ENCODE data around the gene BAIAP2. TPM values are rescaled to one million over a fixed set of nuclear protein-coding genes. Genes with fewer than 3 reads are reported as not detected.

The BAIAP2 gene
- total RNA-seq, 2 experiments from 2014 or later: 5.9 to 6.3 TPM

- TF ChIP-seq CTCF (IDR thresholded peaks at IDR 0.05): no peak
- Mint-ChIP-seq H3K9me3 (no peaks in the 10 kb centered on the region), H3K4me1 (ENCODE audit: low read depth) (peaks cover 5% of the 10 kb centered on the region), H3K27ac (no peak overlapping the region), H3K36me3 (ENCODE audit: low read depth) (no peaks in the 10 kb centered on the region), H3K4me3 (no peak overlapping the region), H3K27me3 (peaks cover 1% of the 10 kb centered on the region)
- CTCF ChIA-PET: interaction anchor here (1.0 to 1.2 kb wide), 3 partner anchors 14 to 1034 kb away, joined by 3 to 4 read pairs (median 3); no protein-coding TSS in a partner anchor
- no peak for ATAC-seq
- POLR2A ChIA-PET: interaction anchor here (0.8 kb wide), 1 partner anchor 662 kb away, joined by 3 read pairs; no protein-coding TSS in a partner anchor
- intact Hi-C loops (cut with micrococcal nuclease): no loop called here
- no peak for DNase-seq
These were observed 81.8 kb downstream of the BAIAP2 start for GRCh38 chr17:81116704-81117103.

- H3K27me3 Mint-ChIP-seq: peaks cover 1% of the 10 kb centered on the region
- POLR2A ChIA-PET: interaction anchor here (0.9 to 1.8 kb wide), 2 partner anchors 16 to 125 kb away, joined by 3 to 4 read pairs; no protein-coding TSS in a partner anchor
- H3K4me3 Mint-ChIP-seq: no peak overlapping the region
These were observed 82.8 kb downstream of the BAIAP2 start for GRCh38 chr17:81117672-81118198.

GRCh38 chr17:81118308-81119221, 83.6 kb downstream of the BAIAP2 start:
- no peak for TF ChIP-seq CTCF (IDR thresholded peaks at IDR 0.05)
- Mint-ChIP-seq H3K9me3 (no peaks in the 10 kb centered on the region), H3K36me3 (ENCODE audit: low read depth) (no peaks in the 10 kb centered on the region), H3K4me3 (peak overlapping the region; percentile 65), H3K4me1 (ENCODE audit: low read depth) (peaks cover 5% of the 10 kb centered on the region), H3K27me3 (peaks cover 1% of the 10 kb centered on the region), H3K27ac (peak overlapping the region; percentile 57)
- ChIA-PET POLR2A (interaction anchor here (1.0 to 1.8 kb wide), 2 partner anchors 17 to 91 kb away, joined by 3 to 4 read pairs; no protein-coding TSS in a partner anchor), CTCF (interaction anchor here (1.5 kb wide), 1 partner anchor 17 kb away, joined by 6 read pairs; no protein-coding TSS in a partner anchor)
- intact Hi-C loops (cut with micrococcal nuclease): no loop called here
- no peak for DNase-seq
- ATAC-seq: no peak

More at GRCh38 chr17:81117672-81118198, 82.8 kb downstream of the BAIAP2 start:
- Mint-ChIP-seq H3K36me3 (ENCODE audit: low read depth) (no peaks in the 10 kb centered on the region), H3K9me3 (no peaks in the 10 kb centered on the region), H3K27ac (no peak overlapping the region), H3K4me1 (ENCODE audit: low read depth) (peaks cover 5% of the 10 kb centered on the region)
- intact Hi-C loops (cut with micrococcal nuclease): no loop called here
- CTCF ChIA-PET: interaction anchor here (1.0 to 1.5 kb wide), 3 partner anchors 15 to 94 kb away, joined by 3 to 6 read pairs (median 4); no protein-coding TSS in a partner anchor
- TF ChIP-seq CTCF (IDR thresholded peaks at IDR 0.05): no peak
- DNase-seq: no peak
- no peak for ATAC-seq

- DNase-seq: peak; percentile 97
- intact Hi-C loops (cut with micrococcal nuclease): no loop called here
- peaks cover 1% of the 10 kb centered on the region for H3K27me3 Mint-ChIP-seq
- H3K4me3 Mint-ChIP-seq: peak overlapping the region; percentile 65
- ChIA-PET CTCF (interaction anchor here (1.1 to 1.5 kb wide), 2 partner anchors 18 to 96 kb away, joined by 4 to 6 read pairs; no protein-coding TSS in a partner anchor), POLR2A (interaction anchor here (1.0 to 1.8 kb wide), 4 partner anchors 10 to 119 kb away, joined by 3 to 5 read pairs (median 4); partner anchors contain the start of genes NDUFAF8 and TEPSIN)
- no peaks in the 10 kb centered on the region for H3K36me3 Mint-ChIP-seq (ENCODE audit: low read depth)
- ATAC-seq: peak; percentile 86
- peak overlapping the region; percentile 68 for H3K27ac Mint-ChIP-seq
- H3K9me3 Mint-ChIP-seq: no peaks in the 10 kb centered on the region
- TF ChIP-seq CTCF (IDR thresholded peaks at IDR 0.05): no peak
- peaks cover 5% of the 10 kb centered on the region for H3K4me1 Mint-ChIP-seq (ENCODE audit: low read depth)
These were observed 84.5 kb downstream of the BAIAP2 start for GRCh38 chr17:81119223-81120148.

Measured in activated CD8-positive, alpha-beta T cell treated with anti-CD3 and anti-CD28 coated beads for 36 hours (primary cell).